Stimulated activated CD4-positive, alpha-beta T cell treated with anti-CD3 and anti-CD28 coated beads, Interleukin-2, amount 100 ng/mL, for 4 hours (primary cell): Measurements from ENCODE around the gene IPPK.

Experiments
- DNase-seq: peaks from one replicate; pipeline ENCODE4 v3.0.0-alpha.2; 2020; ENCODE audit warnings: low read depth

The IPPK gene

GRCh38 chr9:92669890-92670708 is at the start of gene IPPK:
IPPK (minus strand) TSS chr9:92670131; CDS start chr9:92669988, 143 bp downstream.
- peak; percentile 98 for DNase-seq

GRCh38 chr9:92719028-92719647 is 49.2 kb upstream of the IPPK start:
- DNase-seq: no peak

- no peak for DNase-seq
Measured at GRCh38 chr9:92718086-92719001, 48.4 kb upstream of the IPPK start.

- DNase-seq: no peak
Measured at GRCh38 chr9:92717201-92718085, 47.5 kb upstream of the IPPK start.

- DNase-seq: peak; percentile 71
Measured at GRCh38 chr9:92716557-92716956, 46.6 kb upstream of the IPPK start.

- DNase-seq: no peak
Measured at GRCh38 chr9:92715488-92716231, 45.7 kb upstream of the IPPK start.

- no peak for DNase-seq
Measured at GRCh38 chr9:92714787-92715487, 45.0 kb upstream of the IPPK start.

GRCh38 chr9:92714016-92714415 is 44.1 kb upstream of the IPPK start:
- no peak for DNase-seq

GRCh38 chr9:92713528-92713927 is 43.6 kb upstream of the IPPK start:
- no peak for DNase-seq

GRCh38 chr9:92712767-92713166 is 42.8 kb upstream of the IPPK start:
- no peak for DNase-seq

- no peak for DNase-seq
Measured at GRCh38 chr9:92711844-92712243, 41.9 kb upstream of the IPPK start.

GRCh38 chr9:92711146-92711545 is 41.2 kb upstream of the IPPK start:
- no peak for DNase-seq

GRCh38 chr9:92710368-92710767 is 40.4 kb upstream of the IPPK start:
- DNase-seq: no peak

GRCh38 chr9:92709954-92710353 is 40.0 kb upstream of the IPPK start:
- no peak for DNase-seq

- no peak for DNase-seq
Measured at GRCh38 chr9:92709240-92709639, 39.3 kb upstream of the IPPK start.

- no peak for DNase-seq
Measured at GRCh38 chr9:92707530-92707929, 37.6 kb upstream of the IPPK start.

GRCh38 chr9:92706218-92706940 is 36.4 kb upstream of the IPPK start:
- DNase-seq: peak; percentile 8

GRCh38 chr9:92704528-92704927 is 34.6 kb upstream of the IPPK start:
- DNase-seq: no peak

GRCh38 chr9:92696619-92697018 is 26.7 kb upstream of the IPPK start:
- no peak for DNase-seq
